ENCODE results near the gene PLP2.
A peak's percentile ranks its signal among the peaks of the same experiment; 100 is the strongest.

PLP2 gene

DNA sequence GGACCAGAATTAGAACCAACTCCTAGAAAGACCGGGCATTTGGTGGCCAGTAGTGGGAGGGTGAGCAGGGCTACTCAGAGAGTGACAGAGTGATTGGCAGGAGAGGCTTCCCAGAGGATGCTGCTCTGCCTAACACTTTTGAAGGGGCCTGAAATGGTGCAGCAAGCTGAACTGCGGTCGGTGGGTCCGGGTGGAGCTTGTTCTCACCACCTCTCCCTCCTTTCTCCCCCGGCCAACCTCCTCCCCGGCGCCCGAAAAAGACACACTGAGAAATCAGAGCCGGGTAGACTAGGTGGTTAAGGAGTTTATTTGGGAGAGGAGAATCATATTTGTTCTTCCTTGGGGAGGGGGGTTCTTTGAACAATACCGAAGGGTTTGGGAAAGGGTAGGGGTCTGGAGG lies 15.8 kb downstream of the PLP2 start:
- DNase-seq, result no peak

DNA sequence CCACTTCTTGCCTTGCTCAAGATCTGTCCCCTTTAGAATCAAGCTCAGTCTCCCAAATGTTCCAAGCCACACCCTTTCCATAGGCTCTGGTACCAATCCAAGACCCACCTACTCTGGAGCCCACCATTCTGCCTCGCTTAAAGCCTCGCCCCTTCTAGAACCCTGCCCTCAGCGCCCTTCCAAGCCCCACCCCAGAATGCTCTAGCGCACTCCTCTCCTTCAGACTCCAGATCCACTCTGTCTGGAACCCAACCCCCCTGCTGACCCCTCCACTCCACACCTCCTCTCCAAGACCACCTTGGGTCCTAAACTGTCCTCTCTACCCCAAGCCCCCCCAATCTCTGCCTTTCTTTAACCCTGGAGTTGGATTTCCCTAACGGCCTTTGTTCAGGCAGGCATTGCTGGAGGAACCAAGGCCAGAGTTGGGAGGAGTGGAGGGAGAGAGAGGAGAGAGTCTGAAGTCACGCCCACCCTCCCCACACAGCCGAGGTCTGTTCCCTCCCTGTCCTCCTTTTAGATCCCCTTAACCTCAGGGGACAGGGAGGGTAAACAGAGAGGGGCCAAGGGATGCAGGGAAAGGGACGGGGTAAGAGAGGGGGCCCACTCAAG lies 16.9 kb downstream of the PLP2 start:
- no peak for DNase-seq

DNA sequence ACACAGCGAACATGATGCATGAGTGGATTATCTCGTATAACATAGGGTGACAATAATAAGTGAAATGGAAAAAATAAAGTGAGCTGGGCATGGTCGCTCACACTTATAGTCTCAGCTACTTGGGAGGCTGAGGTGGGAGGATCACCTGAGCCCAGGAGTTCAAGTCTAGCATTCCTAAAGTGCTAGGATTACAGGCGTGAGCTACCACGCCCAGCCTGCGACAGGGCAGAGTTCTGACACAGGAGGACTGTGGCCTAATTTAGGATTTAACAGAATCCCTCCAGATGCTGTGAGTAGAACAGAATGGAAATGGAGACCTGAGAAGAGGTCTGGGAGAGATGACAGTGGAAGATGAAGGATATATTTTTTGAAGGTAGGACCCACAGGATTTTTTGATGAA lies 17.9 kb downstream of the PLP2 start:
- DNase-seq, result no peak

DNA sequence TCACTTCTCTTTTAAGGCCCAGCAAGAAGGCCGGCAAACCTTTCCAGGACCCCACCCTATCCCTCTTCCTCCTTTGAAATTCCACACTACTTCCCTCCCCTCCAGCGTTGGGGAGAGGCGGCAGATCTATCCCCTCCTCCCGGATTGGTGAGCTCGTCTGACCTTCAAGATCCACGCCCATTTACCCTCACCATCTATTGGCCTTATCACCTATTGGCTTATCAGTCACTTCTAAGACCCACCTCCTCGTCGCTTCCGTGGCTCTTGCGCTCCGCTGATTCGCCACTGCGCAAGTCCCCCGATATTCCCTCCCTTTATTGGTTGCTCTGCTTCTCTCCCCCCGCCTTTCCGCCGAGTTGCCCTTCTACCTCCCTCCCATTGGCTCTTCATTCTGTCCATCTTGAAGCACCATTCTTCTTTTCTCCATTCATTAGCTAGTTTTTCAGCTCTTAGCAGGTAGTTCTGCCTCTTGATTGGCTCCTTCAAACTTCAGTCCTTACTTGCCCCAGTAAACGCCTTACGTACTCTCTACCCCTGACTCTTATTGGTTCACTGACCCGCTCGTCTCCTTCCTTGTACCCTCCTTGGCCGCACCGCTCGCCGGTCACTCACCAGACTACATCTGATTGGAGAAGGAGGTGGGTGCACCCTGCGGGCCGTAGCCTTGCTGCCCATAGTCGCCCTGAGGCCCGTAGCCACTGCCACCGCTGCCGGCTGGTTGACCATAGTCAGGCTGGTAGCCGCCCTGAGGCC lies 19.3 kb downstream of the PLP2 start:
- peak; percentile 96 for DNase-seq

DNA sequence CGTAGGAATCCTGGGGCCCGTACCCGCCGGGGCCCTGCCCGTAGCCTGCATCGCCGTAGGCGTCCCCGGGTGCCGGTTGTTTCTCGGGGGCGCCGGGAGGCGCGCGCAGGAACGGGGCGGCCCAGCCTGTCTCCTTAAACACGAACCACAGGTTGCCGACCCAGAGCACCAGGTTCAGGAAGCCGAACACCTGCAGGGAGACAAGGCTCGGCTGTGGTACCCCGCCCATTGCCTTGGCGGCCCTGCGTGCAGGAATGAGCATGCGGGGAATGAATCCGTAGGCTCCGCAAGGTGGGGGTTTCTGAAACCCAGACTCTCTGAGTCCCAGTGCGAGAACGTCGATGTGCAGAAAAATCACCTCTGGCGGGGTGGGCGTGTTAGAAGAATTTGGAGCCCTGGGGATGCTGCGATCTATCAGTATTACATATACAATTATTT lies 19.9 kb downstream of the PLP2 start:
- DNase-seq, result no peak

DNA sequence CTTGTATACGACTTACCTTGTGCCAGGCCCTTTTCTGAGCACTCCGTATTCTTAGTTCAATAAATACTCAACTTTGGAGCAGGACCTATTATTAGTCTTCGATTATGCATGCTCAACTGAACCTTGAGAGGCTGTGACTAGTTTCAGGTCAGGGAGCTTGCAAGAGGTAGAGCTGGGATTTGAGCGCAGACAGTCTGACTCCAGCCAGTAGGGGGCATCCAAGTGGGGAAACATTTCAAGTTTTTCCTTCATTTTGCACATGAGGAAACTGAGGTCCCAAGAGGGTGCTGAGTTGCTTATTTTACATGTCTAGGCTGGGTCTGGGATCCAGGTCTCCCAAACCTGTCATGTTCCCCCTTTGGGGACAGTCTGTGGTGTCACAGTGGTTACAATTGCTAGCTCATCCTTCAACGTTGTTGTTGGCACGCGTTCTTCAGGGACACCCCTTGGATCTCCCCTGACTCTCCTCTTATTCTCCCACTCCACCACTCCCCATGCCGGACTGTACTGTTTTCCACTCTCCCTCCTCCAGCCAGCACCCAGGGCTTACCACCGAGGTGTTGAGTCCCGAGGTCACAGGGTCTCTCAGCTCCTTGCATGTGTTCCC lies 21.1 kb downstream of the PLP2 start:
- no peak for DNase-seq

DNA sequence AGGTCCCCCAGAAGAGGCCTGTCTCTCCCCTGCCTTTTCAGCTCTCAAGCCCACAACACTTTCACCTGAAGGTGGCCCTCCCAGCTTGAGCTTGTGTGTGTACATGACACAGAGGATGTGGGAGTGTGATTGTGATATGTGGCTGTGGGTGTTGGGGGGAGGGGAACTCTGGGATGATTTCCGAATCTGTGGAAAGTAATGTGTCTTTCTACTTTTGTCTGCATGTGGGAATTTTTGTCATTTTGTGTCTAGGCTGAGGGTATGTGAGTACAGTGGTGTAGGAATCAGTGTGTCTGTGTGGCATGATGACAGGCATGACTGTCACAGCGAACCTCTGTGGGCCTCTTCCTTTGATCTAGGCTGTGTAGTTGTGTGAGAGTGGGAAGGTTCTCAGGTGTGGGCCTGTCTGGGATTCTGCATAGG lies 21.9 kb downstream of the PLP2 start:
- DNase-seq, result no peak

DNA sequence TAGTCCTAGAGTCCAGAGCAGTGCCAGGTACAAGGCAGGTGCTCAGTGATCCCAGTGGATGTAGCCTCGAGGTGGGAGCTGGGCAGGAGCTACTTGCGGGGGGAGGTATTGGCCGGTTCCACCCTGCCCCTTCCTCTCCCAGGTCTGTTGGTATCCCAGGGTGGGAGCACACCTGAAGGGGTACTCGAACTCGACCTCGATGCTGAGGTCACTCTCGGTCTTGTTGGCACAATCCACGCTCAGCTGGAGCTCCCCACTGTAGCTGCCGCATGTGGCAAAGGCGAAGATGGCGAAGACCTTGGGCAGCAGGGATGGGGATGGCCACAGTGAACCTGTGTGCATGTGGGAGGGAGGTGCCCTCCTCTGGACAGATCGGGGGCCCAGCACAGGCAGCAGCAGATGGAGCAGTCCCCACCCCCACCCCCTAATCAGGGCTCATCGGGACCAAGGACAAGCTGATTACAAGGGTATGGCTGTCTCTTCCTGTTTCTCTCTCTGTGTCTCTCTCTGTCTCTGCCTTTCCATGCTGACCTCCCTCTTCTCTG lies 25.9 kb downstream of the PLP2 start:
- DNase-seq, result no peak

DNA sequence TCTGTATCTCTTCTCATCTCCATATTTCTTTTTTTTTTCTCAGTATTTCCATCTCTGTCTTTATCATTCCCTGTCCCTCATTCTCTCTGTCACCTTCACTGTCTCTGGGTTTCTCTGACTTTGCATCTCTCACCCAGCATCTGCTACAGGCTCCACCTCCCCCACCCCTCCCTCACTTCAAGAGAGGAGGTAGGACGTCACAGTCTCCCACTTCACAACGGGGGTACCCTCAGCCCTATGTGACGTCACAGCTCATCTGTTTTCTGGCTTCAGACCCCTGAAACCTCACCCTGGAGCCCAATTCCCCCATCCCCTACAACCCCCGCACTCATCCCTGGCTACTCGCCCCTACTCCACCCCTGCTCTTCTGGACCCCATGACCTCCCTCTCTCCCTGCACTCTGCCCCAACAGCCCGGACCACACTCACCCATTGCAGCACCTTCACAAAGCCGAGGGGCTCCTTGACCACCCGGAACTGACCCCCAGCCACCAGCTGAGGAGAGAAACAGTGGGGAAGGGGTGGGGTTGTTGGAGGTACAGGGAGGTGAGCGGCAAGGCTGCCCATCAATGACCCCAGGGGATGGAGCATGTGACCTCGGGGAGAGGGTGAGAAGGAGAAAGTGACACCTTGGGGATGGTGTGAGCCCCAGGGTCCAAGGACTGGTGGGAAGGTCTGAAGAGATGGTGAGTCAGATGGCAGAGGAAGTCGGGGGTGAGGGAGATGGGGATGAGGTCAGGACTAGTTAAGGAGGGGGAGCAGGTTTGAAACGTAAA lies 27.0 kb downstream of the PLP2 start:
- DNase-seq, result no peak

DNA sequence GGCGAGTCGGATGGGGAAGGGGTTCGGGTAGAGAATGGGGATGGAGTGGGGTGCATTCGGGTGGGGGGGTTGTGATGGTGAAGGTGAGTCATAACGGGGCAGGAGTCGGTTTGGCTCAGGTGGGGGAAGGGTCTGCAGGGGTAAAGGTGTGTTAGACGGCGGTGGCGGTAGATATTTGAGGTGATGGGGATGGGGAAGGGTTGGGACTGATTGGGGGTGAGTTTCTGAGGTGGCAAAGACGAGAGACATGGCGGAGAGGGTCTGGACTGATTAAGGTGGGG lies 27.6 kb downstream of the PLP2 start:
- DNase-seq, result no peak

DNA sequence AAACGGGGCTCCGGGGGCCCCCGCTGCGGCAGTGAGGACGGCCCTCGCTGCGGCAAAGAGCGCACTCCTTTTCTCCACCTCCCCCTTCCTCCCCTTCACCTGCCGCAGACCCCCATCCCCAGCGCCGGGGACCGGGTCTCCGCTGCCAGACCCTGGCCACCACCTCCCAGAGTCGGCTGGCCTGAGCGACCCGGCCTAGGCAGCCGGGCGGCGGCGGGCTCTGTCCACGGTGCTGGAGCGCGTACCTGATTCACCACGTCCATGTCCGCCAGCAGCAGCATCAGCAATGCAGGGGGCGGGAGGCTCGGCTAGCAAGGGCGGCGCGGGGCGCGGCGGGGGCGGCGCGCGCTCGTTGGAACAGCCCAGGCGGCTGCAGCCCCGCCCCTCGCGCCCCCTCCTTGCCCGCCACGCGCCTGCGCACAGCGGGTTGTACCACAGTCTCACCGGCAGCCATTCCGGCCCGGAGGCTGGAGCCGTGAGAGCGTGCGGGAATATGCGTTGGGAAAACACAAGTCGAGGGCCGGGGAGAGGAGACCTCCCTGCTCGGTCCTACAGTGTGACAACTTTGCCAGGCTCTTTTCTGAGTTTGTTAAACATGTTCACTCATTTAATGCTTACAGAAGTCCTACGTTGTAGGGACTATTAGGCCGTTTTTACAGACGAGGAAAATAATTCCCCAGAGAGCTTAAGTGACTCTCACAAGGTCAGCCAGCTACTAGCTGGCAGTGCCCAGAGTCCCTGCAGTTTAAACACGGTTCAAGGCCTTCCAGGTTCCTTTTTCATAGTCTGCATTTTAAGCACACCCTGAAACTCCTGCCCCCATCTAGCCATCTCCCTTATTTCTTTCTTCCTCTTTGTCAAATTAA lies 28.4 kb downstream of the PLP2 start, which contains the start of gene SYP:
SYP (minus strand) TSS at position 288 of the 866 bp plus-strand sequence; CDS start at position 281, 7 bp downstream.
- peak; percentile 91 for DNase-seq

DNA sequence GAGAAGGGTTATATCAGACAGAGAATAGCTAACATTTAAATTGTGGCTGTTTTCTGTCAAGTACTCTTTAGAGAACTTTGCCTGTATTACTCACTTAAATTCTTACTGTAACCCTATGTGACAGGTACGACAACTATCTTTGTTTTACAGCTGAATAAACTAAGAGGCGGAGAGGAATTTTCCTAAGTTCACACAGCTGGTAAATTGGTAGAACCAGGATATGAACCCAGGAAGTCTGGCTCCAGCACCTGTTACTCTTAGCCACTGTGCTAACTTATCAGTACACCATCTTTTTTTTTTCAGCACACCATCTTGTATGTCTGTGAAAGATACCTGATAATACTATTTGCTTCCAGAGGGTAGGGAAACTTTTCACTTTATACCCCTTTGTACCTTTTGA lies 30.3 kb downstream of the PLP2 start:
- DNase-seq, result no peak

DNA sequence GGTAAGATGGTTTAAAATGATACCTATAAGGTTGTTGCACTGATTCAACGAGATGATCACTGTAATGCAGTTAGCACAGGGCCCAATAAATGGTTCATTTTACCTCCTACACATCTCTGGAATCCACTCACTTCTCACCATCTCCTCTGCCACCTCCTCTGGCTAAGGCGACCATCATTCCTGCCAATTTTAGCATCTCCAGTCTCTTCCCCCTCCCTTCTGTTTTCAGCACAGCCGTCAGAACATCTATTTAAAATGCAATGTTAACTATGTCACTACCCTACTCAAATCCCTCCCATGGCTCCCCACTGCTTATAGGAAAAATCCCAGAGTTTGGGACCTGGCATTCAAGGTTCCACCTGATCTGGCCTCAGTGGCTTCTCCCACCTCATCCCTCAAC lies 31.8 kb downstream of the PLP2 start:
- no peak for DNase-seq

DNA sequence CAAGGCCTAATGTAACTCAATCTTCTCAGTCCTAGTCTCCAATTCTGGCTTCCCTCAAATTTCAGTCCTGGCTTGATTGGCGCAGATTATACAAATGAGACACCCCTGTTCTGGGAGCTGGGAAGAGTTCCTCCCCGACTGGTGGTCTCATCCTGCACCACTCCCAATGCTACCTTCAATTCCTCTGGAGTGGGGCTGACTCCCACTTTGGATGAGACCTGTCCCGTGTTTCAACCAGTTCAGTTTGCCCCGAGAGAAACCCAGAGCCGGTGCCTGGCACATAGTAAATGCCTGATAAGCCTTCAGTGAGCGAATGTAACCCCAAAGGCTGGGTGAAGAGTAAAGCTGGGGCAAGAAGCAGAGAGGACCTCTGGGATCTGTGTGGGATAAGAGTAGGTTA lies 32.3 kb downstream of the PLP2 start:
- no peak for DNase-seq

DNA sequence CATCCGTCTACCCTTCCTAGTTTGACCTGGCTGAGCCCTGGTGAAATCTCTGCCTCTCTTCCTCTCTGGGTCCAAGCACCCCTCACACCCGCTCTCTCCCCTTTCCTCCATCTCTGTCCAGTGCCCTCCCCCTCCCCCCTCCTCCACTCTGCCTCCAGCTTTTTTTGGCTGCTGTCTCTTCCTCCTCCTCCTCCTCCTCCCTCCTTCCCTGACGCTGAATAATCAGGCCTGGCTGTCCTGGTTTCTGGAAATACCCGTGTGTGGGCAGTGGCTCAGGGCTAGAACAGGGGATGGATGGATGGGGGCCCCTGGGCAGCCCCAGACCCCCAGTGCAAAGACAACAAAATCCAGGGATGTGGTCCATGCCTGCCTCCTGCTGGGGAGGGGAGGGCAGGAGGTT lies 33.0 kb downstream of the PLP2 start:
- no peak for DNase-seq

DNA sequence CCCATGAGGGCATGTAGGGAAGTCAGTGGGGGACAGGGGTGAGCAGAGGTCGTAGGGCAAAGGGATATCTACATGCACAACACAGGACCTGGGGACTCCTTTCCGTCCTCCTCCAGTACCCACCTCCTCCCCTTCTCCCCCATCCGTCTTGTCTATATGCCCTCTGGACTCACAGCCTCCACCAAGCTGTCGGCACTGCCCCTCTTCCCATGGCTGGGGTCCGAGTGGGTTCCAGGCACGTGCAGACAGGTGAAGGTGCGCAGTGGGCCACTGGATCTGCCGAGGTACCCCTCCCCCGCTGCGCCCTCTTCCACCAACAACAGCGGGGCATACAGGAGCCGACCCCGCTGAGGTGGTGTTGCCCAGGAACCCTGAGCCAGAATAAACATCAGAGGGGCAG lies 33.7 kb downstream of the PLP2 start:
- DNase-seq, result no peak

DNA sequence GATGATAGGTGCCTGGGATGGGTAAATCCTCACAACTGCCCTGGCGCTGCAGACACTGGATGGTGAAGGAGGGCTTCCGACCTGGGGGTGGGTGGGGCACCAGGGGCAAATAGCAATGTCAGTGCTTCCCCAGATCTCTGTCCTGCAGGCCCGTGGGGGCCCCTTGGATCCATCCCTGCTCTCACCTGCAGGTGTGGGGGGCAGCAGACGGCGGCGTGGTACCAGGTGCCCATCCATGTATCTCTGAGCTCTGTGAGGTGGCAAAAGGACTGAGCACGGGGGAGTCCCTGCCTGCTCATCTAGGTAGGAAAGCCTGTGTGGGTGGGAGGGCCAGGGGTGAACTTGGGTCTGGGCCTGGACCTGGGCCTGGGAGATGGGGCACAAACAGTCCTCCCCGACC lies 34.8 kb downstream of the PLP2 start:
- DNase-seq, result no peak

DNA sequence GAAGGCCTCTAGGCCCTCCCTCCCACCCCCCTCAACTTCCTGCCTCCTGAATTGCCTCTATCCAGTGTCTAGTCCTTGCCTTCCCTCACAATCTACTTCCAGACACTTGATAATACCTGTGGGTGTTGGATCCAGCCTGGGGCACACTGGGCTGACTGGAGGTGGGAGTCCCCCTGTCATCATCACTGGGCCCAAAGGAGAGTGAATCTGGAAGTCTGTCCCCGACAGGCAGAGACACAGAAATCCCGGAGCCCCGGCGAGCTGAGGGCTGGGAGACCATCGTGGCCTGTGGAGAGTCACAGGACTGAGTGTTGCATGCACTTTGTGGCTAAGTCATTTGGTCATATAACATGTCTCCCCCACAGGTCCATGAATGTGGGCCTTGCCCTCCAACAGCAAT lies 36.7 kb downstream of the PLP2 start:
- DNase-seq, result no peak

DNA sequence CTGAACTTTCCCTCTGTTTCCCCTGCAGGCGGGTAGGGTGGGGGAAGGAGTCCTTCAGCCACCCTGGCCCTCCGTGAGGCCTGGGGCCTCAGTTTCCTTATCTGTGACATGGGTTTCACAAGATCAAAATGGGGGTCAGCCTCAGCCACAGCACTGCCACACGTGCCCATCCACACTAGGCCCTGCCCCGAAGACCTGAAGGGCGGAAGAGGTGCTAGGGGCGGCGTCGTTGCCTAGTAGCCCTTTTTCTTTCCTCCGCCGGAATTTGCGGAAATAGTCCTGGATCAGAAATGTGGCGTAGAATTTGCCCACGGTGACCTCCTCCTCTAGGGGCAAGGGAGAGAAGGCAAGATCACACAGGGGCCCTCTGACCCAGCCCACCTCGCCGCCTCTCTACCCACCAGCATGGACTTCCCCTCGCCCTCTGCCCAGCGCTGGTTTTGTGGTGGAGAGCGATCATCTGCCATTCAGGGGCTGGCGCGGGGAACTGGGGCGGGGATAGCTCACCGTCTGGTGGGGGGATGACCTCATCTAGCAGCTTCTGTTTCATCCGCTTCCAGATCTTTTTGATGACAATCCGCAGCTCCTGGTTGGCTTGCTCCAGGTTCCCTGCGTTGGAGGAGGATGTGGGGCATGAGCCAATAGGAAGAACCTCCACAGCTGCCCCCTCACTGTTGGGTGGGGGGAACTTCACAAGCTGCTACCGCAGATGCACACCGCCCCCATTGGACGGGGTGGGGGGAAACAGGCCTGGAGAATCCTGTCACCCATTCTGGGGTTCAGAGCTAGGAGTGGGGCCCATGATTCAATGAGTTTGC lies 37.9 kb downstream of the PLP2 start:
- no peak for DNase-seq

DNA sequence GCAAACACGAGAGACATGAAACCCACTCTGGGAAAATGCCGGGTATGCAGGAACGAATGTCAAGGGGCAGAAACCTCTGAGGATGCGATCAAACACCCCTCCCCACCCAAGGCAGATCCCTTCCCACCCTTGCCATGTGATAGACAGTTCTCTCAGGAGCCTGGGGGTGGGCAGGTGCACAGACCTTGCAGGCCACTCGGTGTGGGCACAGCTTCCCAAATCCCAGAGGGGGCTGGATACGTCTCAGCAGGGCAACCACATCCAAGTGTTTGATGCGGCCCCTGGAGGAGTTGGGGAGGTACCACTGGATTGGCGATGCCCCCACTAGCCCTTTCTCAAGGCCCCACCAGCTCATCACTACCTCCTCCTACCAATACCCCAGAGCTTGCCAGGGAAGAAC lies 38.7 kb downstream of the PLP2 start:
- DNase-seq, result no peak

DNA sequence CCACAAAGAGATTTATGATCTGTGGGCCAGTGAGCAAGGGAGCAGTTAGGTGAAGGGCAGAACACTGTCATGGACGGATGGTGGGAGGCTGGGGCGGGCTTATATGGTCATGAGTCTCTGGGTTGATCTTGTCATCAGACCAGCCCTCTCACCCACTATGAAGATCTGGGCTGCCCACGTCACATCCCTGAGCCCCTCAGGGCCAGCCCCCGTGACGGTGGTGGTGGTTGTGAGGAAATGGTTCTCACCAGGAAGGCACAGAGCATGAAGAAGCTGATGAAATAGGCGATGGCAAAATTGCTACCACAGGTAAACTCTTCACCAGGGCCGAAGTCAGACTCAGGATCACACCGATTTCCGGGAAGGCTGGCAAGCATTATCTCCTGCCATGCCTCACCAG lies 39.4 kb downstream of the PLP2 start:
- no peak for DNase-seq

DNA sequence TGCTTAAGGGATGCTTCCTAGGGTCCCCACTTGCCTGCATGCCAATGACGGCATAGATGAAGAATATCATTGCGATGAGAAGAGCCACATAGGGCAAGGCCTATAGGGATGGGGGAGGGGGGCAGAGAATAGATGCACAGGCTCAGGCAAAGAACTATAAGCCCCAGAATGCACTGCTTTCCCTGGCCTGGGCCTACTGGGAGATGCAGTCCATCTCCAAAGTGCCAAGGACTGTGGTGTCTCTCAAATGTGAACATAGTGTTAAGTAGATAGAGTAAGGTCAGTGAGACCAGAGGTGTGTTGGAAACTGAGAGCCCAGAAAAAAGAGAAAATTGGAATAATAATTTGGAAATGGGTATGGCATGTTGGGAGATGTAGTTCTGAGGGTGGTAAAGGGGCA lies 40.5 kb downstream of the PLP2 start:
- no peak for DNase-seq

Data from femur (tissue), 1 donor.